KOPT-K1 (cell line): Measurements from ENCODE around the gene PNLDC1.
A peak's percentile ranks its signal among the peaks of the same experiment; 100 is the strongest.
"Not testable (repeated sequence)": the region's sequence is repeated elsewhere in the genome, so short reads cannot be mapped to it uniquely, and the experiment has no call there.

Experiments used
- H3K27ac ChIP-seq: fragments of 200-600 bp; sonication (generic); 2 replicates; pipeline ENCODE4 v1.5.1; 2016; ENCODE audit warnings: antibody characterized with exemption, mild to moderate bottlenecking, low read depth, low read length; ENCODE audit not compliant: poor library complexity, severe bottlenecking
- H3K36me3 ChIP-seq: fragments of 200-600 bp; sonication (generic); 2 replicates; pipeline ENCODE4 v1.5.1; 2017; ENCODE audit warnings: antibody characterized with exemption, mild to moderate bottlenecking, low read length, moderate library complexity; ENCODE audit not compliant: insufficient read depth
- H3K9me3 ChIP-seq: fragments of 200-600 bp; sonication (generic); 2 replicates; pipeline ENCODE4 v1.5.1; 2017; ENCODE audit warnings: antibody characterized with exemption, low read length, mild to moderate bottlenecking; ENCODE audit not compliant: insufficient read depth, poor library complexity, severe bottlenecking

PNLDC1 gene

GRCh38 chr6:159801935-159802334 is 1.9 kb downstream of the PNLDC1 start:
- Histone ChIP-seq H3K36me3 (peaks cover 38% of the 10 kb centered on the region), H3K9me3 (no peaks in the 10 kb centered on the region), H3K27ac (no peak overlapping the region)

- Histone ChIP-seq H3K36me3 (peaks cover 13% of the 10 kb centered on the region), H3K27ac (no peak overlapping the region), H3K9me3 (no peaks in the 10 kb centered on the region)
Measured at GRCh38 chr6:159804504-159804903, 4.4 kb downstream of the PNLDC1 start.

- no peak overlapping the region for H3K27ac ChIP-seq
Measured at GRCh38 chr6:159805440-159806020, 5.5 kb downstream of the PNLDC1 start.

GRCh38 chr6:159806021-159806458 is 6.0 kb downstream of the PNLDC1 start:
- Histone ChIP-seq H3K9me3 (no peaks in the 10 kb centered on the region), H3K27ac (no peak overlapping the region)

More at GRCh38 chr6:159805440-159806020, 5.5 kb downstream of the PNLDC1 start:
- Histone ChIP-seq H3K36me3 (0 out of 2 replicates have a peak, but pooled peaks cover 3% of the 10 kb centered on the region), H3K9me3 (no peaks in the 10 kb centered on the region)

GRCh38 chr6:159807150-159807858 is 7.2 kb downstream of the PNLDC1 start:
- H3K9me3 ChIP-seq, result no peaks in the 10 kb centered on the region
- no peaks in the 10 kb centered on the region for H3K36me3 ChIP-seq
- no peak overlapping the region for H3K27ac ChIP-seq

More at GRCh38 chr6:159806021-159806458, 6.0 kb downstream of the PNLDC1 start:
- no peaks in the 10 kb centered on the region for H3K36me3 ChIP-seq

GRCh38 chr6:159808647-159809046 is 8.6 kb downstream of the PNLDC1 start:
- Histone ChIP-seq H3K27ac (no peak overlapping the region), H3K9me3 (no peaks in the 10 kb centered on the region), H3K36me3 (no peaks in the 10 kb centered on the region)

- Histone ChIP-seq H3K27ac (no peak overlapping the region), H3K36me3 (no peaks in the 10 kb centered on the region), H3K9me3 (no peaks in the 10 kb centered on the region)
Measured at GRCh38 chr6:159809149-159809548, 9.1 kb downstream of the PNLDC1 start.

- H3K36me3 ChIP-seq, result no peaks in the 10 kb centered on the region
- H3K27ac ChIP-seq, result no peak overlapping the region
- no peaks in the 10 kb centered on the region for H3K9me3 ChIP-seq
Measured at GRCh38 chr6:159813781-159814180, 13.7 kb downstream of the PNLDC1 start.

GRCh38 chr6:159815410-159815809 is 15.3 kb downstream of the PNLDC1 start:
- no peaks in the 10 kb centered on the region for H3K9me3 ChIP-seq
- H3K36me3 ChIP-seq, result no peaks in the 10 kb centered on the region
- H3K27ac ChIP-seq, result peak overlapping the region; percentile 18

GRCh38 chr6:159816775-159817174 is 16.7 kb downstream of the PNLDC1 start:
- H3K27ac ChIP-seq, result peak overlapping the region; percentile 96
- H3K9me3 ChIP-seq, H3K36me3 ChIP-seq: not testable (repeated sequence)

- peak overlapping the region; percentile 96 for H3K27ac ChIP-seq
- H3K36me3 ChIP-seq, result no peaks in the 10 kb centered on the region
- no peaks in the 10 kb centered on the region for H3K9me3 ChIP-seq
Measured at GRCh38 chr6:159817951-159818739, 18.1 kb downstream of the PNLDC1 start.

GRCh38 chr6:159819098-159819497 is 19.0 kb downstream of the PNLDC1 start:
- Histone ChIP-seq H3K36me3 (no peaks in the 10 kb centered on the region), H3K27ac (peak overlapping the region; percentile 96), H3K9me3 (no peaks in the 10 kb centered on the region)

GRCh38 chr6:159819932-159820640 is 20.0 kb downstream of the PNLDC1 start:
- Histone ChIP-seq H3K9me3 (no peaks in the 10 kb centered on the region), H3K36me3 (no peaks in the 10 kb centered on the region), H3K27ac (peak overlapping the region; percentile 96)

GRCh38 chr6:159821122-159821521 is 21.0 kb downstream of the PNLDC1 start:
- Histone ChIP-seq H3K27ac (peak overlapping the region; percentile 96), H3K36me3 (no peaks in the 10 kb centered on the region), H3K9me3 (no peaks in the 10 kb centered on the region)

- Histone ChIP-seq H3K9me3 (no peaks in the 10 kb centered on the region), H3K36me3 (no peaks in the 10 kb centered on the region), H3K27ac (peak overlapping the region; percentile 96)
Measured at GRCh38 chr6:159821726-159822125, 21.6 kb downstream of the PNLDC1 start.
